ENCODE data around the gene ALDH1B1.

ALDH1B1 gene

DNA sequence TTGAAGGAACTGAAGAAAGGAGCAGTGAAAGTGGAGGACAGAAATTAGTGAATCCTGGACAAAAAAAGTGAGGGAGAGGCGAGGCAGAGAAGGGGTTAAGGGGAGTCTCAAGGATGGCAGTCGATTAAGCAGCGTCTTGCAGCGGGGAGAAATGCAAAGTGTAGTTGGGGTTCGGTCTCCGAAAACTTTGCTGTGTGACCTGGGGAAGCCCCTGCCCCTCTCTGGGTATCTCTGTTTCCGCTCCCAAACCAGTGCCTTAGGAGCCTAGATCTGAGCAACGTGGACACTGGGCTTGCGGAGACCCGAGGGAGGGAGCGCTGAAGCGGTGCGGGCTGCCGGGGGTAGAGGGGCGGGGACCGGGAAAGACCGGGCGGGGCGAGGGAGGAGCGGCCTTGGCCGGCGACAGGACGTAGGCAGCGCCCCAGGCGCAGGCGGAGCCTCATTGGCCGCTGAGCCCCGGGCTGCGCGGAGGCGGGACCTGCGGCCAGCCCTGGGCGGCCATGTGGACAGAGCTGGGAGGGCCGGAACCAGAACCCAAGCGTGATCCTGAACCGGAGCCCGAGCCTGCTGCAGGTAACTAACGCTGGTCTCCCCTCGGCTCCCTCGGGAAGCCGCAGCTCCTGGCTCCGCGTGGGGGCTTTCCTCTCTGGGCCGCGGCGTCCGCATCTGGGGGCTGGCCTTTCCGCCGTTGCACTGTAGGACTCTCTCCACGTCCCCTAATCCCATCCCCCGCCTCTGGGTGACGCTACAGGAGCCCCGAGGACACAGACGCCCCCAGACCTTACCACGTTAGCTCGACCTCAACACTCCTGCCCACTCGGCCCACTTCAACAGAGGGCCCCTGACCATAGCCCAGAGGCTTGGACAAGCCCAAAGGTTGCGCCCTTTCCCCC lies at the start of gene ALDH1B1:
TSS of gene ALDH1B1 (plus strand) at position 468 of the 893 bp plus-strand sequence. CDS start 3,047 bp downstream, outside the sequence.
- DNase-seq: peak; percentile 35 to 42

DNA sequence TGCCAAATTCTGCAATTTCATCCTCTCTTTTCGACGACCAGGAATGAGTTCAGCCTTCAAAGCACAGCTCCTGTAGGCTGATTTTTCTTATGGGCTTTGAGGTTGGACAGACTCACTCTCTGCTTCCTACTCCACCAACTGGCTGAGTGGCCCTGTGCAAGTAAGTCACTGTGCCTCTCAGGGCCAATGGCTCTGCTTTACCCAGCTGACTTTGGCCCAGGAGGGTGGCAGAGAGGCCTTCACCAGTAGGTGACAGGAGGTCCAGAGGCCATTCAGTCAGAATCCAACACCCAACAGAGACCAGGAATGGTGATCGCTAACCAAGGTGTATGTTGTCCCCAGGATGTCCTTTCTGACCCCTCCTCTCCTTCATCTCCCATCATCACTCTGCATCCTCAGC lies 49.5 kb upstream of the ALDH1B1 start:
- no peak for DNase-seq

DNA sequence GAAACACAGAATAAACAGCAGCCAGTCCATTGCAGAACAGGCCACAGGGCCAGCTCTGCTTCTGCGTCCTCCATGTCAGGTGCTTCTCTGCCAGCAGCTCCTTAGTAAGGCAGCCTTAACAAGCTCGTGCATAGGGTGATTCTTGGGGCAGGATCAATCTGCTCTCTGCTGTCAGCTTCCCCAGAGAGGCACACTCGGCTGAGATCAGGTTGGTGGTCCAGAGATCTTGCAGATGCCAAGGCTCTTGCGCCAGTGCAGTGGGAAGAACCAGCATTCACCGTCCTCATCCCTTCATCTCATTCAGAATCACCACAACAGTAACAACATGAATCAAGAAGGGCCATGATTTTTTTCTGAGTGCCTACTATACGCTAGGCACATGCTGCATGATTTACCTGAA lies 49.0 kb upstream of the ALDH1B1 start:
- DNase-seq: no peak

DNA sequence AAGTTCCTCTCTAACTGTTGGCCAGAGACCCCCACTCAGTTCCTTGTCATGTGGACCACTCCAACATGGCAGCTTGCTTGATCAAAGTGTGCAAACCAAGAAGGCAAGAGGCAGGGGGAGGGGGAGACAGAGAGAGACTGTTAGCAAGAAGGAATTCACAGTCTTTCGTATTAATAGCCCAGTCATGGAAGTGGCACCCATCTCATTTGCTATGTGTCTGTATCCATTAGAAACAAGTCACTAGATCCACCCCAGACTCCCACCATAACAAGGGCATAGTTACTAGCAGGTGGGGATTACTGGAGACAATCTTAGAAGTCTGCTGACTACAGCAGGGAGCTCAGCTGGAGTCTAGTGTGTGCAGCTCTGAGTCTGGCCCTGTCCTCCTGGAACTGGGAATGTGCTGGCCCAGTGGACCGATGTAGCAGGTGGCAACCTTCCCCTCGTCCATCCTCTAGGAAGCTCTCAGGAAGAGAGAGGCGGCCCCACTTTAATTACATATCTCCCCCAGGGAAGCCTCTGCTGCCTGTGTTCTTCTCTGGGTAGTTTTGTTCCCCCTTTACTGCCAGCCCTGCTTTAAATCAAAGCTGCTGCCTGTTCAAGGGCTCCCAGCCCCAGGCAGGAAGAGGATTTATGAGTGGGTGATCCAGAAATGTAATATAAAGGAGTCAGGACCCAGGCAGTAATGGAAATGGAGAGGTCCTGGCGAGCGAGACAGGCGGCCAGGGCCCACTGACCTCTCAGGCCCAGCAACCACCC lies 47.8 kb upstream of the ALDH1B1 start:
- DNase-seq: no peak

DNA sequence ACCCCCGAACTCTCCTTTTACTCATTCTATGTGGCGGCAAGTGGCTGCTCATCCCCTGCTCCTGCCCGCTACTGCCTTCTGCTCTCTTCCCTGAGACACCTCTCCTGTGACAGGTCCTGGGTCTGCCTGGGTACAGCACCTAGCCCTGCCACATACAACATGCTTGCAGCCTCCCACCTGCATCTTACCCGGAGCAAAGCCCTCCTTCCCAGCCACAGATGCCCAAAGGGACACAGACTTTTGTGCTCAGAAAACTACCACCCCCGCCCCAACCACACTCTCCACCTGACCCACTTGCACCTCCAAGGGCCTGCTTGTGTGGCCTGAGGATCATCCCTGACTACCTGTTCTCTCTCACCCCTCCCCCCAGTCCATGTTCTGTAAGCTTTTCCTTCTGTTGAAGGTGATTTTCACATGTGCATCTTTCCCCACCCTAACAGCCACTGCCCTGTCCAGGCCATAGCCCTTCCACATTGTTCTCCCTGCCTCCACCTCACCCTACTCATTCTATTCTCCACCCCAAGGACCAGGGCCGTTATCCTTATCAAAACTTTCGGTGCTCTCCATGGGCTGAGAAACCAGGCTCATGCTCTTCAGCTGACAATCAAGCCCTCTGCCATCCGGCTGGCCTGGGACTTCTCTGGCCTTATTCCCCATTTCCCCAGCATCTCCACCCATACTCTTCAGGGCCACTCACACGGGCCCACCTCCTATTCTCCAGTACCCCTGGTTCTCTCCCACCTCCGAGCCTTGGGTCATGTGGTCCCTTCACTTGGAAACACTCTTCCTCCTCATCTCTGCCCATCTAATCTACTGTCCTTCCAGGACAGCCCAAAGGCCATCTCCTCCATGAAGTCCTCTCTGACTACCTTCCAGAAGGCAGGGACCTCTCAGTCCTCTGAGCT lies 46.4 kb upstream of the ALDH1B1 start:
- DNase-seq: no peak

DNA sequence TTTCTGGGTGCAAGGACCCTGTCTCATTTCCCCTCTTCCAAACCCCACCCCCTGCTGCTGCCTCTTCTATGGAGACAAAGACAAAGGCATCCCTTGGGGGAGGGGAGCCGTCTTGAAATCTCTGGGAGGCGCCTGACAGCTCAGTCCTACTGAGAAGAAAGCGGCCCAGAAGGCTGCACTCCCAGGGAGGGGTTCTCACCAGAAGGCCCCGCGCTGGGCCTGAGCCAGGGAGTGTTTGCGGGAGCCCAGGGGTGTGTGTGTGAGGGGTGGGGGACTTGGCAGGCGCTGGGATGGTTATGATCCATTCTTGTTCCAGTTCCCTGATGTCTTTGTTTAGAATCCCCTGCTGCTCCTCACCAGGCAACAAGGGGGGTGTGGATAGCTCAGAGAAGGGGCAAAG lies 45.7 kb upstream of the ALDH1B1 start:
- no peak for DNase-seq

DNA sequence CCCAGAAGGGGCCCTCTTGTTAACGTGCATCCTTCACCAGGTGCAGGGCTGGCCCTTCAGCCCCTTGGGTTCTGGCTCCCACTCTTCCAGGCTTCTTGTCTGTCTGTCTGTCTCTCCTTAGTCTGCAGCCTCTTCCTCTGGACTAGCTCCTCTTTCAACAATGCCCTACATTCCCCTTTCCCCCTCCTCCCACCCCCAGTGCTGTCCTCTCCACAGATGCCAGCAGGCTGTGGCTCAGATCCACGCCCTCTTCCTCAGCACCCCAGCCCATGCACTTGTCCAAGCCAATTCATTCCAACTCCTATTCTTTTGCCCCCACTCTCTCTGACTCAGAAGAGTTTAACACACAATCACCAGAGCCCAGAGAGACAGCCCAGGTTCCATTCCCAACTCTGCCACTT lies 45.2 kb upstream of the ALDH1B1 start:
- DNase-seq: no peak

DNA sequence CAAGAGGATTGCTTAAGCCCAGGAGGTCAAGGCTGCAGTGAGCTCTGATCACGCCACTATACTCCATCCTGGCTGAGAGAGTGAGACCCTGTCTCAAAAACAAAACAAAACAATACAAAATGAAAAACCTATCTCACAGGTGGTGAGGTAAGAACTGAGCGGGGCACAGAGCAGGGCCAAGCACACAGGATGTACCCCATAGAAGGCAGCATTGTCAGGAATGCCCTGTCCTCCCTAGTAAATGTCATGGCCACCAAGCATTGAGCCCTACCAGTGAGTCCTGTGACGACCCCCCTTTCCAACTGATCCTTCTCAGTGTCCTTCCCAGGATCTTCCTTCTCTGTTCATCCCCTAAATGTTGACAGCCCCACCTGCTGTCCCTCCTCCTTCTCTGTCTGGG lies 44.6 kb upstream of the ALDH1B1 start:
- no peak for DNase-seq

DNA sequence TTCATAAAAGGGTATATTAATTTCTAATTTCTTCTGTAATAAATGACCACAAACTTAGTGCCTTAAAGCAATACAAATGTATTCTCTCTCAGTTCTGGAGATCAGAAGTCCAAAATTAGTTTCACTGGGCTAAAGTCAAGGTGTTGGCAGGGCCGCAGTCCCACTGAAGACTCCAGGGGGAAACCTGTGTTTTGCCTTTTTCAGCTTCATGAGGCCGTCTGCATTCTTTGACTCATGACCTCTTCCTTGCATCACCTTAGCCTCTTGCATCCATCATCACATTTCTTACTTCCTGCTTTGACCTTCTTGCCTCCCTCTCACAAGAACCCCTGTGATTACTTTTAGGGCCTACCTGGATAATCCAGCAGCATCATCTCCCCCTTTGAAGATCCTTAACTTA lies 42.0 kb upstream of the ALDH1B1 start:
- no peak for DNase-seq

DNA sequence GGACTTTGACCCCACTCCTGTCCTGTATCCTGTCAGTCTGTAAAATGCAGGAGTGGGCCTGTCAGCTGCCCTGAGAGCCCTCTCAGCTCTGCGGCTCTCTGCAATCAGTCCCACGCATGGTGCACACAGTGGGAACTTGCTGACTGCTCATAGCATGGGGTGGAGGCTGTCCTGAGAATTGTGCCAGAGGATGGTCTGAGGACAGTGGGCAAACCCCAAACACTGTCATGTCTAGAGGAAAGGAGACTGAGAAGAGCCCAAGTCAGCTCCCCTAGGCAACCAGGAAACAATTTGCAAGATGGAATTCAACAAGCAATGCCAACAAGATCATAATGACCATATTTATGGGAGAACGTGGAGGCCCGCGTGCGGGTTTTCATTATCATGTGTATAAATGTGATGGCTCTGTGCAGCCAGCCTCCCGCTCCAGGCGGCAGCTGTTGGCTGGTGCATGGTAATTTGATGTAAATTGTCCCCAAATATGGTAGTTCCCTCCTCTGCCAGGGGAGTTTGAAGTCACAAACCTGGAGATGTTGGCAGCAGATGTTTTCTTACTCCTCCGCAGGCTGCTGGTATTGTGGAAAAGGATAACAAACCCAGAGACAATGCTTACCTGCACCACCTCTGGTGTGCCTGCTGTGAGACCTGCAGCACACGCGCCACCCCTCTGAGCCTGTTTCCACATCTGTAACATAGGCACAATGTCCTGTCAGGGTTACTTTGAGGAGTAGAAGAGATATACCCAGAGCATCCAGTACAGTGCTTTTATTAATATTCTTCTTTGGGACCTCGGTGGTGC lies 39.8 kb upstream of the ALDH1B1 start:
- no peak for DNase-seq

DNA sequence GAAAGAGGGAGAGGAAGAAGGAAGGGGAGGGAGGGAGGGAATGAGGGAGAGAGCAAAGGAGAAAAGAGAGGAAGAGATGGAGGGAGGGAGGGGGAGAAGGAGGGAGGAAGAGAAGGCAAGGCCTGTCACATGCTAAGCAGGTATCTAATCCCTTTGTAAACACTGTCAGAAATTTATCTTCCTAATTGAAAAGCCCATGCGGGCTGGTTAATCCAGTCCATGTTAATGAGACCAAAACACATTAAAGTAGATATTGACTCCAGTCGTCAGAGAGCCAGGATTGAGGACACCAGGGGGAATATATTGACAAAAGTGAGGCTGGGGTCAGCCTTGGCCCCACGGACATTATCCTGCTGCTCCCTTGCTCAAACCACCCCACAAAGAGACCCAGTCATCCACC lies 37.4 kb upstream of the ALDH1B1 start:
- DNase-seq: no peak

DNA sequence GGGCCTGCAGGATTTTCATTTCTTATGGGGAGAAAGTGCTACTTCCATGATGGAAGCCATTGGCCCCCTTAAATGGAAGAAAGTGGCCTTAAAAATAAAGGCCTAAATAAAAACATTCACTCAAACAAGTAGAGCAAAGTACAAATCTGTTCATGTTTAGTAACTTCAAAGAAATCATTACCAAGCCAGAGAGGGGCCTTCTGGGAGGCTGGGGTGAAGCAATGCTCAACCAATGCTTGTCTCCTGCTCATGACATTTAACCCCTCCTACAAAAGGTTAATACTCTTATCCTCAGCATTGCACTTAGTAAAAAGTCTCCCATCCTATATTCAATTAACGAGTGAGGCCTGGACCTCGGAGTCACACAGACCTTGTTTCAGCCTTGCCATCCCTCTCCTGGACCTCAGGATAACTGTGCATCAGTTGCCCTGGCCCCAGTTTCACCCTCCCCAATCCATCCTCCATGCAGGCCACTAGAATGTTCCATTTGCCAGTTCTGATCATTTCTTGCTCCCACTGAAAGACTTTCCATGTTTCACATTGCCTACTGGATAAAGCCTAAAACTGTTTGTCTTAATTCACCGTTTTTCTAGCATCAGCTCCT lies 36.9 kb upstream of the ALDH1B1 start:
- no peak for DNase-seq

DNA sequence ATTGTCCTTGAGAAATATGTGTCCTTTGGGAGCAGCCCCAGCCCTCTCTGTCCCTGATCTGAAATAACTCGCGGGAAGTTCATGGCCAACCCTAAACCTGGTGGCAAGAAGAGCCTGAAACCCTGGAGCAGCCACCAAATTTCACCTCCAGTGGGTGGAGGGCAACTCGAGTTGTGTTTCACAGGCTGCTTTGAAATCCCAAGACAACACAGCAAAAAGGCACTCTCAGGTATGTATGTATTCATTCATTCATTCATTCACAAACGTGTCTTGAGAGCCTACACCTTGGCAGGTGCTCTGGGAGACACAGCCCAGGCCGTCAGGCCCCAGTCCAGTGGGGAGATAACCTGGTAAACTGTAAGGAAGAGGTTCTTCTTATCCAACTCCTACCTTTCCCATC lies 35.7 kb upstream of the ALDH1B1 start:
- DNase-seq: no peak

DNA sequence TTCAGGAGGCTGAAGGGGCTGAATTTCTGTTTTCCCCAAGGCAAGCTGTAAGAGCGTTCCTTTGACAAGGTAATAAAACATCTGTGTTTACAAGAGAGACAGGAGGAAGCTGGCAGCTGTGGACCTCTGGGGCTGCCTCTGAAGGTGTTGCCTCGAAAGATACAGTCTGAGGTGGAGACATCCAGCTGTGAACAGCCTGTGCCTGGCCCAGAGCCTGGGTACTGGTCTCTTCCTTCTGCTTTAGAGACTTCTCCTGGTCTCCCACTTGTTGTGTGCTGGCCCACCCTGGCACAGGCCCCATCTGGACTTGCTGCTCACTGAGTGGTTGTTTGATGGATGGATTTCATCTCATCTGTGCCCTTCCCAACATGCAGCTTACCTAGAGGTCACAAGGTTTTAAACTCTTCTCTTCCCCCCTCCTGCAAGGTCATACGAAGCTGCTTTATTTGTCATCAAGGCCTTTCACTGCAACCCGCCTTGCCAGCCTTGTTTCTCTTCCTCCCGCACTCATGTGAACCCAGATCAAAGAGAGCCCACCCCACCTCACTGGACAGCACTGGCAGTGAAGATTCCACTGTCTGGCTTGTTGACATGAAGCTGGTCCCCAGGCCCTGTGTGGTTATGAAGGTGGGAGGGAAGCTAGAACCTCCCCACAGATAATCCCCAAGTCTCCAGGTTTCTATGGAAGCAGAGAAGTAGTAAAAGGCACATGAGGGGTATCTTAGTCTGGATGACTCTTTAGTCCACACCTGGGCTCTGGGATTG lies 35.0 kb upstream of the ALDH1B1 start:
- no peak for DNase-seq

DNA sequence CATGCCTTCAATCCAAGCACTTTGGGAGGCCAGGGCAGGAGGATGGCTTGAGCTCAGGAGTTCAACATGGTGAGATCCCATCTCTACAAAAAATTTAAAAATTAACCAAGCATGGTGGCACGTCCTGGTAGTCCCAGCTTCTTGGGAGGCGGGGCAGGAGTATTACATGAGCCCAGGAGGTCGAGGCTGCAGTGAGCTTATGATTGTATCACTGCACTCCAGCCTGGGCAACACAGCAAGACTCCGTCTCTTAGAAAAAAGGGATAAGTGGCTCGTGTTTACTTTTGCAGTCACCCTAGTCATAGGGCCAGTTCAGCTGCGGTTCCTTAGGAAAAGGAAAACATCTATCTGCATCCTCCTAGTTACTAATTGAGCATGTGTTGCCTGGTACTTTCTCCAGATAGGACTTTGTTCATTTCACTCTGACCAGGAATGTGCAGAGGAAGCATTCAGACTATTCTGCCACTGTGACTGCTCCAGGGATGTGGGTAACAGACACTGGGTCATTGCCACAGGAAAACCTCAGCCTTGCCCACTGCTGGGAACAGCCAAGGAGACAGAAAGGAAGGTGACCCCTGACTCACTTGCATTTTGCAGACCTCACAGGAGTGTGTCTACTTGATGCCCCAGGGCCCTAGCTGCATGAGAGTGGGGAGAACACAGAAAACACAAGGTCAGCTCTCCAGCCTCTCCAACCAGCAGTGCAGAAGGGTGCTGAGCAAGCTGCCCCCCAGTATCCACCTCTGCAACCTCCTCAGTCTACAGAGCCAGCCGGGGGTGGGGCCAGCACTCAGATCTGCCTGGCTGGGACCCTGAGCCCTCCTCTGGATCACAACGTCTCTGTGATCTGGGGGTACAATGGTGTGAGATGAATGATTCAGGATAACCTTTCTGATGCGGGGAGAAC lies 33.9 kb upstream of the ALDH1B1 start:
- no peak for DNase-seq

DNA sequence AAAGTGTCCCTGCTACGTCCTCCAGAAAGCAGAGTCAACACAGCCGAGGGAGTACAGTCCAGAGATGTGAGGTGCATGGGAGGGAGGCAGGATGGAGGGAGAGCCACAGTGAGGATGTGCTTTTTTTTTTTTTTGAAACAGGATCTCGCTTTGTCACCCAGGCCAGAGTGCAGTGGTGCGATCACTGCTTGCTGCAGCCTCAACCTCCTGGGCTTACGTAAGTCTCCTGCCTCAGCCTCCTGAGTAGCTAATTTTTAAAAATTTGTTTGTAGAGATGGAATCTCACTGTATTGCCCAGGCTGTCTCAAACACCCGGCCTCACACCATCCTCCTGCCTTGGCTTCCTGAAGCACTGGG lies 33.2 kb upstream of the ALDH1B1 start:
- DNase-seq: no peak

DNA sequence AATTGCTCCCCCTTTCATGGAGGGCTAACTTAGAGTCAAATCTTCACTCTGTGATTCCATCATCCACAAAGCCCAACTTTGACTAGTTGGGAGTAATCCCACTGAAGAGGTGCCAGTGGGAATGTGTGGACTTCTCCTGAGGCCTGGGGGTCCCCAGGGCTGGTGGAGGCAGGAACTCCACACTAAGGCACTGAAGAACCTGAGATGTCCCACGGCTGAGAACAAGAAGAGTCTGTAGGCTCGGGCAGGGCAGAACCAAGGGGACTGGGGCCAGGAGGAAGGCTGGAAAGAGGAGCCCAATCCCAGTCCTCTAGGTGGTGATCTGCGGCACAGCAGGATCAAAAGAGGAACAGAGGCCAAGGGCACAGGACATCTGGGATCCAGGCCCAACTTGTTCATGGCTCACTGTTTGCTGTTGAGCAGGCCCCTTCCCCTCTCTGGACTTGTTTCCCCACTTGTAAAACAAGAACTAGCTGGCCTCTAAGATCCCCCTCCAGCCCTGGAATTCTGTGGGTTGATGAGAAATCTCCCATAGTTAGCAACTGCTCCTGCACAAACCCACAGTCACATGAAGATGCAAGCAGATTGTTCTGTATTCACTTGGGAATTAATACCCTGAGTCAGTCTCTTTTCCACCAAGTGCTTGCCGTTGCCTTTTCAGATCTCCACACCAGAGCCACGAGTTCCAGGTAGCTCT lies 32.7 kb upstream of the ALDH1B1 start:
- no peak for DNase-seq

DNA sequence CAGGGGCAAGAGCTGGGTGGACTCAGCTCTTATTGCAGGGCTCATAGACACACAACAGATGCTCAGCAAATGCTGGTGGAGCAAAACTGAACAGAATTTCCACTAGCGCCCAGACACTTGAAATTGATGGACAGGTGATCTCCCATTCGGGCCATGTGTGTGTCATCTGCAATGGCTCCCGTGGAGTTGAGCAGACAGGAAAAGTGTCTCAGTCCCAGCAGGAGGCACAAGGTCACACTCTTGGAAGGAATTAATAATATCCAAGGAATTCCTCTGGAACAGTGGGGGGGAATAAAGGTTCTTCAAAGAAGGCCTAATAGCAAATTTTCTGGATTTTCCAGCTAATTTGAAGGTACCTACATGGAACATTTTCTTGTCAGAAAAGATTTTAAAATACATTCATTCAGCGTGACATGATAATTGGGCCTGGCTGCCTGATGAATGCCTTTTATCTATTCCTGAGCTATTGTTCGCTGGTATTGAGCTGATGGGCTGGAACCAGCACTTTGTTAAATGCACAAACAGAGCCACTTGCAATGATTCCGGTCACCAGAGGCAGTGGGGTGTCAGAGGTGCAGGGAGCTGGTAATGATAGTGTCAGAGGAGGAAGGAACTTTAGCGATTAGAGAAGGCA lies 31.5 kb upstream of the ALDH1B1 start:
- no peak for DNase-seq

DNA sequence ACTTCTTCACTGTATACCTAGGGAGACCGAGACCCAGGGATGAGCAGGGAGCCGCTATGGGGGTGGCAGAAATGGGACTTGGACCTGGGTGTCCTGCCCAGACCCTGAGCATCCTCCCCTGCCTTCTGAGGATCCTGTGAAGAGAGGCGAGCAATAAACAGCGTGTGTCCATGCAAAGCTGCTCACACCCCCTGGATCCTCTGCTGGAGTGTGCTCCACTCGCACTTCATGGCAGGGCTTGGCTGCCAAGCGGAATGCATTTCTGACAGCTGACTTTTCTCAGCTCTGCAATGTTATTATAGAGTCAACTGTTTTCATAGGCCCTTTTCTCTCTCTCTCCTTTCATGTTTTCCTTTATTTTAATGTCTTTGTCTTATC lies 31.0 kb upstream of the ALDH1B1 start:
- no peak for DNase-seq
